HG02884 (cell line): ENCODE measurements around the gene FBXO21.

ENCODE experiments used
- ATAC-seq: cut with Tn5 transposase; IDR thresholded peaks from one replicate; pipeline ENCODE4 v1.9.1; 2021; ENCODE audit warnings: mild to moderate bottlenecking, moderate library complexity; ENCODE audit not compliant: unreplicated experiment

The FBXO21 gene

DNA sequence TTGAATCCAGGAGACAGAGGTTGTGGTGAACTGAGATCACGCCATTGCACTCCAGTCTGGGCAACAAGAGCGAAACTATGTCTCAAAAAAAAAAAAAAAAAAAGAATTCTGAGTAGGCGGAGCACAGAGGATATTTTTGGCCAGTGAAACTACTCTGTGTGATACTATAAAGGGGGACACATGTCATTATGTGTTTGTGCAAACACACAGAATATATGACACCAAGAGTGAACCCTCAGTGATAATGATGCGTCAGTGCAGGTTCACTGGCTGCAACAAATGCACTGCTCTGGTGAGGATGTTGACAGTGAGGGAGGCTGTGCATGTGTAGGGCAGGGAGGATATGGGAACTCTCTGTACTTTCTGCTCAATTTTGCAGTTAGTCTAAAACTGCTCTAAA, 24.2 kb downstream of the FBXO21 start:
- ATAC-seq = no peak

DNA sequence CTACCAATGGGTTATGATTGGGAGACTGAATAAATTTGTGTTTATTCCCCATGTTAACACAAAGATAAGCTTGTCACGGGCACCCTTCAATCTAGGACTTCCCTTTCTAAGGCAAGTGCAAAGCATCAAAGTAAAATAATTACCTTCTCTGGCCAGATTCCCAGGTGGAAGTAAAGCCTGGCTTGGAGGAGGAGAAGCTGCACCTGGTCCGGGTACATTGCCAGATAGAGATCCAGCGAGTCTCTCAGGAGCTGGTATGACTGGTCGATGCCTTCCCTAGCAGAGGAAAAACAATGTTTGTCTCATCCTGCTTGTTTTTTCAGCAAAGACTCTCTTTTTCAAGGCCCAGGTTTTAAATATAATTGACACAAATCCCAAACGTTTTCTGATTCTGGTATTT, 24.9 kb downstream of the FBXO21 start:
- ATAC-seq = no peak

DNA sequence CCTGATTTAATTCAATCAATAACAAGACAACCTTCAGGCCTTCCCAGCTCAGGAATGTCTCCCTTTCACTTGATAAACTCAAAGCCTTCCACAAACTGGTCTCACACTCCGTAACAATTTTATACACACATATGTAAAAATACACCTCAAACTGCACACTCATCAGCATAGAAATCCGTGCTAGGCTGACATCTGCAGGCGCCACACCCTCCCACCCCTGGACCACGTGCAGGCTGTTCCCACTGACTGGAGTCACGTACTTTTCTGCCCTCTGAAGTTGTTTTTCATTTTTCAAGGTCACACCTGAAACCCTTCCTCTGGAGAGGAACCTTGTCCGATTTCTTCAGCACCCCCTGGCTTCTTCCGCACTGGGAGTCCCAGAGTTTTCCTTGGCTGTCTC, 27.6 kb downstream of the FBXO21 start:
- no peak for ATAC-seq

DNA sequence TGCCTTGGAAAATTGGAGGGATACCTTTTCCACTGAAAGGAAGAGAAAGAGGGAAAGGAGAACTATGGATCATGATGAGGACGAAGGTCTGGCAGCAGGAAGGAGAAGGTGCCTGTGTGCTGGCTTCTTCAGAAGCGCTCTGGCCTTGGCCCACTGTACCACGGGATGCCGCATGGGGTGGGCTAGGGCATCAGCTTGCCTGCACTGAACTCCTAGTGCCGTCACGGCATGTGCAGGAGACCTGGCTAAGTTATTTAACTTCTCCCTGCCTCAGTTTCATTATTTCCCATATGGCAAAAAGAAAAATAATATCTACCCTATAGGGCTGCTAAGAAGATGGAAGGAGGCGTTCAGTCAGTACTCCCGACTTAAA, 28.1 kb downstream of the FBXO21 start:
- no peak for ATAC-seq

DNA sequence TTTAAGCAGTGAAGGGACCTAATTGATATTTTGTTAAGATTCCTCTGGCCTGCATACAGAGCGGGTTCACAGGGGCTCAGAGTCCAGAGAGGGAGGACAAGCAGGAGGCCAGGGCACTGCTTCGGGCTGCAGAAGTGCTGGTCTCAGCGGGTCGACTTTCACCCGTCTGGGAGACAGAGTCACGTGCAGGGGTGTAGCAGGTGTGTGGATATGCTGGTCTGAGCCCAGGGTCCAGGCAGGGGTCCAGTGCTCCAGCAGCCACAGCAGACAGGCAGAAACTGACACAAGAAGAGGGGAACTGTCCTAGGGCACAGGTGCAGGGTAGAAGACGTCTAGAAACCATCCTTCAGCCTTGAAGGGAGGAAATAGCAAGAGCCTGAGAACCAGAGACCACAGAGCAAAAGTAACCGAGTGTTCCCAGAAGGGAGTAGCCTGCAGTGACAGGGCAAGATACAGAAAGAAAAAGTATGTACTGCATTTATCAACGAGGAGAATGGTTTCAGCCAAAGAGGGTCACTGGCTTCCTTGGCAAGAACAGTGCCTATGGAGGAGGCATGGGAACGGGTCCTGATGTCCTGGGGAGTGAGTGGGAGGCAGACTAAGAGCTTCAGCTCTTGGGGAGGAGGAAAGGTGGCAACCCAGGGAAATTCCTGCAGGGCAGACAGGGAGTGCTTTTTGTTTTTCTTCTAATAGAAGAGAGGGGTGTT, 28.7 kb downstream of the FBXO21 start:
- no peak for ATAC-seq

DNA sequence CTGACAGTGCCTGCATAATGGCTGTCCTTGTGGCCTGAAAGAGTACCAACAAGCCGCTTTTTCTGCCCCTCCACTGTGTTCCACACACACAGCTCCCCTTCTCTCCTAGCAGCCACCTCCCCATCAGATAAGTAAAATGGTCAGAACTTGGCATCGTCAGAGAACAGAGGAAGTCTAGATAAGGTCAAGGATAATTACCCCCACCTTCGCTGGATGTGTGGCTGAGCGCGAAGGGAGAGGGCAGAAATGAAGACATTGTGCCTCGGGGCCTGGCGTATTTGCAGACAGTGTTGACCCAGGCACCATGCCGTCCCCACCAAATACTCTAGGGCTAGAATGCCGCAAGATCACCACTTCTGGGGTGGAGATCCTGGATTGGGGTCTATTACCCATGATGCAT, 30.6 kb downstream of the FBXO21 start:
- no peak for ATAC-seq

DNA sequence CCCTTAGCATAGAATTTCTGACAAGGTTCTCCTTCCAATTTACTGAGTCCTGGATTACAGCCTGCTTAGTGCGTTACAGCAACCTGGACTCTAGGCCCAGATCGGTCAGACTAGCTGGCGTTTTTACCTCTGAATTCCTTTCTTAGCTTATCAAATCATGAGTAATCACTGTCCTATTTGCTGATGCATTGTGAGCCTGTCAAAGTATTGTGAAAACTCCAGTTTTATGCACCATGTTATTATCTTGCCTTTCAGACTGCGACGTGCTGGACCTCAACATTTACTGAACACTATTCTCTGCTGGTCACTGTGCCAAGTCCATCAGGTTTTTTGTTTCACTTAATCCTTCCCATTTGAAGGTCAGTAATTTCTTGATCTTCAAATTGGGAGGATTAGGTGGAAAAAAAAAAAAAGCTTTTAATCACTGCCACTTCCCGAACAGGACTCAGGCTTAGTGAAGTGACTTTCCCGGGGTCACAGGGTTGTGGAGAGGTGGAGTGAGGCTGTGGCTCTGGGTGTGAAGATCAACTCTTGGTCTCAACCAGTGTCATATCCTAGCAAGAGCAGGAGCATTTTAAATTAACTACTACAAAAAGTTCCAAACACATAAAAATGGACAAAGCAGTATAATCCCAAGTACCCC, 31.2 kb downstream of the FBXO21 start:
- ATAC-seq = no peak

DNA sequence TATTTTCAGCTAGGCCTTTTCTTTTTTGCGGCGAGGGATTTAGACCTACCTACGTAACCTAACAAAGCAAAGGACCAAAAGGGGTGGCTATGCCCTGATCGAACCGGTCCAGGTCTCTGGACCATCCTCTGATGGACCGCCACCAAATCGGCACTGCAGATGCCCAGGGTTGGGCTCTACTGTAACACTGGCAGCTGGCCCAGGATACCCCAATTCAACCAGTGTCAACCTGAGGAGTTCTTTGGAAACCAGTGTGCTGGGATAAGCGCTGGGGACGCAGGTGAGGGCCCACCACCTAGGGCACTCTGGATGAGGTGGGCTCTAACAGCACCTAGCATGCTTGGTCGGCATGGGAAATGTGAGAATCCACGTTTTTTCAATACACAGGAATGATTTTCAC, 32.2 kb downstream of the FBXO21 start:
- ATAC-seq = no peak

DNA sequence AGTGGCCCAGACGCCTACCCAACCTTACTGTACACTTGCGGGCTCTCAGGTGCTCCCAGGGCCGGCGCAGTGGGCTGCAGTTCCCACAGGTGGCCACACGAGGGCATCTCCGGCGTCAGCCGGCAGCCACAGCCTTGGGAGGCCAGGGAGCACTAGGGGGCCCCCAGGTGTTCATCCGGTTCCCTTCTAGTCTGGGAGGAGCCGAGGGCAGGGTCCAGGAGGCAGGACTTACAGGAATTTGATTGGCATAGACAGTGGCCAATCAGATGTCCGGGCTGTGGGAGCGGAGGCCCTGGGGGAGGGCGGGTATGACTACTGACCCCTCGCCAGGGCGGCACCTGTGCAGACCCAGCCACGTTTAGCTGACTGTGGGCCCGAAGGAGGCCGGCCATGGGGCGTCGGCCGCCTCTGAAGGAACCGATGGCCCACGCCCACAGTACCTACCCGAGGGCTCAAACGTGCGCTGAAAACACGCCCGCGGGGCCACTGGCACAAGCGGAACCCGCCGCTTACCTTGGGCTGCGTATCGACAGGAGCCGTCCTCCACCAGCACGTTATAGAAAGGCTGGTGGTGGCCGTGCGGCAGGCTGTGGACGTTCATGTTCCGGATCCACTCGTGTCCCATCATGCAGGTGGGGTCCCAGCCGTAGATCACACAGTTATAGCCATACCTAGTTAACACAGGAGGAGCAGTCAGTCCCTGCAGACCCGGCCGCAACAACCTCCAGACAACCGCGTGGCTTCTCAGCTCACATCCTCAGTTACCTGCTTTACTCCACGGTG, 34.8 kb downstream of the FBXO21 start:
- peak; percentile 59 for ATAC-seq

DNA sequence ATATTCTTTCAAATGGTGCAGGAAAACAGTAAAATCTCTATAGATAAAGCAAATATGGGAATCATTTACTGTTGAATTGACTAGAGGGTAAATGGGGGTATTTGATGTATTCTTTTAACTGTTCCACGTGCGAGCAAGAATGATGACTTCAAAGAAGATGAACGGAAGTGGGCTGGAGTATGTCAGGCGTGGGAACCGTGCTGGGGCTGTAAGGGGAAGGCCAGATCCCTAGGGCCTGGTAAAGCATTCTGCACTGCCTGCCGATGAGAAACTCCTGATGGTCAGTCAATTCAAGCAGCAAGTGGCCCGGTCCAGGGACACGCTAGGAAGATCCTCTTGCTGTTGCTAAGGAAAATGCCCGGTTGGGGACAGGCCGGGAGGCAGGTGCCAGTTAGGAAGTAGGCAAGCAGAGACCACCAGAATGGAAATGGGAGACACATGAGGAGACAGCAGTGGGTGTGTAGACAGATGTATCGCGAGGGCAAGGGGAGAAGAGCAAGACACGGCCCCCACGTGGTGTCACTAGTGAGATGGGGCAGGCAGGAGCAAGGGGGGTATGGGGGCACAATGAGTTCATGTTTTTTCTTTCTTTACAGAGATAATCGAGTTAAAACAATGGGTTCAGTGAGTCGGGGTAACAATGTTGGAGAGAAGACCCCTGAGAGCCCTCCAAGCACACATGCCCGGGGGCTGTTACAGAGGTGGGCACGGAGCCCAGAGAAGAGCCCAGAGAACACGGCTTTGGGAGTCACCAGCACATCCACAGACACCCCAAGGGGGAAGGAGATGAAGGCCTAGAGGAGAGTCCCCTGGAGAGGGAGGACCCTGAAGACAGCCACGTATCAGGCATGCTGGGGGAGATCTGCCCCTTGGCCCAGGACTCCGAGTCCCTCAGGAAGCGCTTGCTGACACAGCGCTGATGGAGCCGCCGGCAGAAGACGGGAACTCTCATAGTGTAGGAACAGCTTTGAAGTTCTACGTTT, 37.2 kb downstream of the FBXO21 start:
- no peak for ATAC-seq

DNA sequence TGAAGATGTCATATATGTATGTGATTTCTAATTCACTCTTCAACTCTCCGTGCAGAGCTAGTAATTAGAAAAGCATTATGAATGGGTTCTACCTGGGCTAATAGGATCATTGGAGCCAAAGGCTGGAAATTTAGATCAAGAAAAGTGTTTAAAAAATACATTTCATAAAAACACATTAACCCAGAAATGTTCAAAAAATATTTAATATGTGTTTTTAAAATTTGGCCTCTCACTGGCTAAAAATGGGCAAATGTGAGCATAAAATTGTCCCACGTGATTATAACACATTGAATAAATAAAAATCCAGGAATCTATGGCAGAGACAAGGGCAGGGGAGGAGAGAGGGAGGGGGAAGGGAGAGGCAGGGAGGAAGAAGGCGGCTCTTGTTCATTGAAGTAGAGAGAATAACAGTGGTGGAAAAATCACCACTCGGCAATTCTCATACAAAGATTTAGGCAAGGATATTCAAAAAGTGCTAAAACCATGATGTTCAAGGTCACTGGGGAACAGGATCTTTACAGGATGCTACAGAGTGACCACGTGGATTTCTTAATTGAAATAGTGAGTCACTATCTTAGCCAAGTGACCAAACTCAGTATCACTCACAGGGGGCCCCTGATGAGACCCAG, 38.8 kb downstream of the FBXO21 start:
- ATAC-seq = no peak

DNA sequence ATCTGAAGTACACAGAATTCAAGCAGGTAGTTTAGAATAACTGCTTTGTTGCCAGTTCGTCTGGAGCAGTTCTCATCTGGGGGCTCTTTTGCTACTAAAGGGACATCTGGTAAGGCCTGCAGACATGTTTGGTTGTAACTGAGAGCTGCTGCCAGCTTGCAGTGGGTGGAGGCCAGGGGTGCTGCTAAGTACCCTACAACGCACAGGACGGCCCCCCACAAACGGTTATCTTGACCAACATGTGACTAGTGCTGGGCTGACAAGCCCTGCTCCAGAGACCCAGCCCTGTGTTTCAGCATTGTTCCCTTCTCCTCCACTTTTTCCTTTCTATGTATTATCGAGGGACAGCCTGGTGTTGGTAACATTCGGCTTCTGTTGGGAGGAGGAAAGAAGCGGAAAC, 40.8 kb downstream of the FBXO21 start:
- no peak for ATAC-seq

DNA sequence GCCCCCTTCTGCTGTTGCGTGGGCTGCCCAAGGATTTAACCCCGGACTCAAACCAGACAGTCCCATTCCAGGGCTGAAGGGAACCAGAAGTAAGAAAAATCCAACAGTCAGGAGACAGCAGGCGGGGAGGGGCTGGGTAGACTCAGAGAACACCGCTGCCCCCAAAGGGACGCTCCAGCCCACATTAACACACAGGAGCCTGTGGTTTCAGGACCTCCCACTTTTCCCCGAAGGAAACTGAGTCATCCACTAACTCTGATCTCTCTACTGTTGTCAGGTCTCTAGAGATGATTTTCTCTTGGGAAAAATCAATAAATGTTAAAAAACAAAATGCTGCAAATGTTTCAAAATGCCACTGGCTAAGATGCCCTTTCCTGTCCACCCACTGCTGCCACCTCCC, 41.6 kb downstream of the FBXO21 start:
- ATAC-seq = no peak

DNA sequence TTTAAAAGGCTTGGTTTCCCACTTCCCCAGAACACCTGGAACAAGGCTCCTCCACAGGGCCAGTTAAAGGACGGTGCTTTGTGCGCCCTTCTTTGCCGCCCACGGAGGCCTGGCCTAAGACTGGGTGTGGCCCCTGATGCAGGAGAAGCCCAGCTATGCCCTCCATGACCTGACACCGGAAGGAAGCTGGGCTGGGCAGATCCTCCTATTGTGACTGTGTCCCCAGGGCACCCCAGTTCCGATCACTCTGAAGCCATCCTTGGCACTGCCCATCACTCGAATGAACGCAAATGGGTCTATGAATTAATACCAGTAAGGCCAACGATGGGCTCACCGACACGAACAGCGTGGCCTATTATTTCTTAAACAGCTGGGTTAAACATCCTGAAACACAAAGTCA, 42.6 kb downstream of the FBXO21 start:
- ATAC-seq = no peak

DNA sequence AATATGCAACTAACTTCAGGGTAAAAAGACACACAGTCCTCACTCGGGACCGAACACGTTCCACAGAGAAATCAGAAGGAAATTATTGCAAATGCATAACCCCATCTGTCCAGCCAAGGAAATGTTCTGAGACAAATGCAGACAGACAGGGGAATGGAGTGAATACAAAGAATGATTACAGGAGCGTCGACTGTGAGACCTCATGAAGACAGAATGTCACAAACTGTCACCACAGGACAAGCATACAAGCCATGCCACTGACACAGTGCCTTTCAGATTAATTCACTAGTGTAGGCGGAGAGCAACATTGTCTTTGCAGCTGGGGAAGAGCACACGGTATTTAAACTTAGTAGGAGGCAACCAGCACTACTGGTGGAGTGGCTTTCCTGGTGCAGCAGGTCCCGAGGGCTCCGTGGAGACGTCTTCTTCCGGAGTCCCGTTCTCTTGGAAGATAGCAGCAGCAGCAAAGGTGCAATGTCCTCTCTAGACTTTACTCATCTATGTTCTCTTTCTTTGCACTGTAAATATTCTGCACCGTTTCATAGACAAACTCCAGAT, 44.6 kb downstream of the FBXO21 start:
- ATAC-seq = no peak

DNA sequence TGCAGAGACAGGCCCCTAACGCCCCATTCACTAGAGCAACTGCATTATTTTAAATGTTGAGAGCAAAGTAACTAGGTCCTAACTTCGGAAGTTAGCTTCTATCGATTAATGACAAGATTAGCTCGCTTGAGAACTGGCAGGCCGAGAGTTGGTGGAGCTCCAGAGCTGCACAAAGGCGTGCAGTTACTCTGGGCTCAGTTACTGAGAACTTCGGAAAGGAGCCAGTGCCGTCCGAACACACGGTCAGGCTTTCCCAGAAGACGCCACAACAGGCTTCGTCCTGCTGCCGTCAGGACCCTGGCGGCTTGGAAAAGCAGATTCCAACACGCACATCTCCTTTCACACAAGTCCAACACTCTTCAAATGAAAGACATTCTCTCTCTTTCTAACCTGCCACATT, 45.7 kb downstream of the FBXO21 start:
- no peak for ATAC-seq

DNA sequence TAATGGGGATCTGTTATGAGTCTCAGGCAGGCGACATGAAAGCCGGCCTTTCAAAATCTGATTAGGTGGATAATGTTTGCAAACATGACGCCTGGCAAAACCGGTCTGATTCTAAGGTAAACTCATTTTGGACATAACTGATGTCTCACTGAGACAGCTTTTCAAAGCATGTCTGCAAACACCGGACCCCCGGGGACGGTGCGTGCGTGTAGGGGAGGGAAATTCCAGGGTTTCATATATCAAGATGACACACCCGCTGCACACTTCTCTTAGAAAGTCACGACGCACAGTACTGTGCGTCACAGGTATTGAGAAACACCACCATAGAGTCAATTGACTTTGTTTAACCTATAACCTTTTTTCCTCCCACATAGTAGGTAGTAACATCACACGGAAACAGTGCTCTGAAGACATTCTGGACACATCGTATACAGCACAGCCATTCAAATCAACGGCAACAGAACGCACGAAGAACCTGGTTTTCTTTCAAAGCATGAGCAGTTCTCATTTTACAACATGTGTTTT, 47.2 kb downstream of the FBXO21 start:
- no peak for ATAC-seq

DNA sequence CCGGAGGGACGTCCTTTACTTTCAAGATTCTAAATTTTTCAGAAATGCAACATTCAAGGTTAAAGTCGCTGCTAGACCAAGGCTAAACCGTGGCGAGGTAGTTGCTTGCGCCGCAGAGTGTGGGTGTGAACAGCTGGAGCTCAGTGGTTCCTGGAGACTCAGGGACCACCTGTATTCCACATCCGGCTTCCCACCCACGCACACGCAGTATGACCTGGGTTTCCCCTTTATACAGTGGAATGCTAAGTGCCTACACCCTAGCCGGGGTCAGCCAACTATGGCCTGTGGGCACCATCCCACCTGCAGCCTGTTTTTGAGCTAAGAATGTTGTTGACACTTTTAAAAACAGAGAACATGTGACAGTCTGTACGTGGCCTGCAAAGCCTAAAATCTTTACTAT, 48.2 kb downstream of the FBXO21 start:
- no peak for ATAC-seq

DNA sequence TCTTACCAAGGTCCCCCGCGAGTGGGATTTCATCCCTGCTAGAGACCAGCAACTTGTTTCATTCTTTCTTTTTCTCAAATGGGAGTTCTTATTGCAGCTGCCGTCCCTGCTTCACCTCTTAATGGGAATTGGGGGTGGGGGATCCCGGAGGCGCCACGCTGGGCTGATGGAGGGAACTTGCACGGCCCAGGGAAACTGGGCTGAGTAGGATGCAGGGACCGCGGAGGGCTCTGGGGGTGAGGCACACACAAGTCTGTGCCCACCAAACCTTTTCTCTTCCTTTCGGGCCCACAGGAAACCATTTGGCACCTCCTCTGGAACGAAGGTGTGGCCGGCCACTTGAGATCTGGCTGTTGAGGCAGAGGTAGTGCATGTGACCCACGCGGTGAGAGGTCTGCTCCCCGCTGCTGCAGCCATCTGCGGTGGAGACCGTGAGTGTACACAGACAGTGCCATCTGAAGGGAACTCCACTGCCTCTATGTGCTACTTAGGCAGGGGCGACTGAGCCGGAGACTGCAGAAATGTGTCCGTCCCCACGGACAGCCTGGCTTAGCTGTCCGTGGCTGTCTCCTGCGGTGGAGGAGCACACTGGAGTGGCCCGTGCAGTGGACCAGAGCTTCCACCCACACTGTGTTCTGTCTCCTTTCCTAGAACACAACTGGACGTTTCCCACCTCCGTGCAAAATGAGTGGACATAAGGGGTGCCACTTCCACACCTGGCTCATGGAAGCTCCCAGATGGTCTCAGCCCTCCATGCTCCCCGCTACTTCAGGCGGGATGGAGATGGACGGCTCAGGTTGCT, 49.0 kb downstream of the FBXO21 start:
- no peak for ATAC-seq
